ENCODE data around the gene DOCK8. TPM values are rescaled to one million over a fixed set of nuclear protein-coding genes. Genes with fewer than 3 reads are reported as not detected.

Gene DOCK8
- total and polyA plus RNA-seq, 2 of the 13 experiments (the other 11 are each of a cell fraction or from before 2014, with no cell fraction given), result 0.28 to 0.38 TPM

DNA sequence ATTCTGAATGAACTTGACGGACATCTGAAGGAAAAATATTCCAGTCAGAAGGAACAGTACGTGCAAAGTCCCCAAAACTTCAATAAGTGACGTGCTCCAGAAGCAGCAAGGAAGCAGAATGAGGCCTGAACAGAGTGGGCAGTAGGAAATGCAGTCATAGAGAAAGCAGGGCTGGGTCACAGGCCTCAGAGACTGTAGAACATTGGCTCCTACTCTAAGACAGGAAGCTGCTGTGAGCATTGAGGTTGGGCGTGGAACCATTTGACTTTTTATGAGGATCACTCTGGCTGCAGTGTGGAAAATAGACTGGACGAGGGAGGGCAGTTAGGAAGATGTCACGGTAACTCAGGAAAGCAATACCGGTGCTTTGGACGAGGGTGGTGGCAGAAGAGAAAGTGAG, 64.0 kb downstream of the DOCK8 start (continued):
- TF ChIP-seq, protein P1, sequence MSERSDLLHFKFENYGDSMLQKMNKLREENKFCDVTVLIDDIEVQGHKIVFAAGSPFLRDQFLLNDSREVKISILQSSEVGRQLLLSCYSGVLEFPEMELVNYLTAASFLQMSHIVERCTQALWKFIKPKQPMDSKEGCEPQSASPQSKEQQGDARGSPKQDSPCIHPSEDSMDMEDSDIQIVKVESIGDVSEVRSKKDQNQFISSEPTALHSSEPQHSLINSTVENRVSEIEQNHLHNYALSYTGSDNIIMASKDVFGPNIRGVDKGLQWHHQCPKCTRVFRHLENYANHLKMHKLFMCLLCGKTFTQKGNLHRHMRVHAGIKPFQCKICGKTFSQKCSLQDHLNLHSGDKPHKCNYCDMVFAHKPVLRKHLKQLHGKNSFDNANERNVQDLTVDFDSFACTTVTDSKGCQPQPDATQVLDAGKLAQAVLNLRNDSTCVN (CRISPR knock-in tag; IDR thresholded peaks at IDR 0.05; ENCODE audit: borderline replicate concordance), result no peak

DNA sequence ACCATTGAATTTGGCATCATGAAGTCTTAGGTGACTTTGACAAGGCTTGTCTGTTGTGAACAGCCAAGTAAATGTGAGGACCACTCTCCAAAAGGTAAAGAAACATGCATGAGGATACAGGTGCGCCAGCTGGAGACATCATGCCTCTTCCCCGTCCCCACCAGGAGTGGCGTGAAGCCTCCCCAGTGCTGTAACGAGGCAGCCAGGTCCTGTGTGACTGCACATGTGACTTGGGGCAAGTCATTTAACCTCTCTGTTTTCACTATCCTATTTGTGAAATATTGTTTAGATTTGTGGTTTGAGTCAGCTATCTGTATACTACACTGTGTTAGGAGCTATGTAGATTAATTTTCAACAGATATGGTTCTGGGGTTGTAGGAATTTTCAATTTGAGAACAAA, 65.0 kb downstream of the DOCK8 start:
- no TSS peak for BruUV-seq (replicated peaks)
- 48% methylated on average over 4 of the region's 4 CpGs for WGBS (ENCODE audit: low lambda C conversion rate)
- Histone ChIP-seq H3K36me3 (replicated peaks in 1 of 2; ENCODE audit: control insufficient read depth in 1 of 2, insufficient read depth in 2 of 2, low read length in 2 of 2) (no peaks in the 10 kb centered on the region), H3K9ac (ENCODE audit: insufficient read depth, low read depth, low read length) (no peak overlapping the region), H3K27me3 (ENCODE audit: control insufficient read depth in 1 of 2, insufficient read depth in 2 of 2, low read length in 2 of 2) (no peaks in the 10 kb centered on the region), H3K4me2 (ENCODE audit: low read depth, low read length) (no peak overlapping the region), H3K79me2 (ENCODE audit: insufficient read depth, low read length) (no peaks in the 10 kb centered on the region), H3K9me3 (ENCODE audit: low read length) (no peaks in the 10 kb centered on the region), H3K4me1 (ENCODE audit: insufficient read depth, low read length) (no peaks in the 10 kb centered on the region), H3K4me3 (replicated peaks in 1 of 3; ENCODE audit: insufficient read depth in 1 of 3, low read depth in 2 of 3, low read length in 3 of 3) (no peak overlapping the region), H4K20me1 (ENCODE audit: insufficient read depth, low read length) (no peaks in the 10 kb centered on the region), H2AFZ (ENCODE audit: low read length) (no peak overlapping the region), H3K27ac (ENCODE audit: extremely low read length, insufficient read depth, low read length) (no peak overlapping the region)
- DNase-seq (ENCODE audit: low spot score) (no peak), FAIRE-seq (no peak), ATAC-seq (no peak)
- ChIA-PET CTCF (ENCODE audit: low intra/inter-chr PET ratio, low total read pairs) (no interaction called here), POLR2A (no interaction called here)
- intact Hi-C loops (cut with micrococcal nuclease; ENCODE audit: unreplicated experiment) (loop anchor here (1.0 kb wide), 1 partner anchor 25 kb away; no protein-coding TSS in a partner anchor), in situ Hi-C loops (cut with HindIII; ENCODE audit: extremely low pct_ligation_motif_present, low pct_unique_long_range_greater_than_20kb) (no loop called here)
- no peak for TF ChIP-seq ZNF337 (CRISPR knock-in tag; IDR thresholded peaks at IDR 0.05; ENCODE audit: borderline replicate concordance, low read depth)
- TF ChIP-seq HMGA1 (CRISPR knock-in tag; conservative IDR thresholded peaks at IDR 0.05), result no peak
- TF ChIP-seq ZNF264 (CRISPR knock-in tag; IDR thresholded peaks at IDR 0.05), result no peak
- TF ChIP-seq MXI1 (IDR thresholded peaks at IDR 0.05; ENCODE audit: borderline replicate concordance, low read depth, low read length), result no peak
- no peak for TF ChIP-seq ZNF780A (CRISPR knock-in tag; IDR thresholded peaks at IDR 0.05)
- TF ChIP-seq TAF15 (IDR thresholded peaks at IDR 0.05; ENCODE audit: low read depth, low read length, poor library complexity, severe bottlenecking), result no peak
- TF ChIP-seq, protein P2, sequence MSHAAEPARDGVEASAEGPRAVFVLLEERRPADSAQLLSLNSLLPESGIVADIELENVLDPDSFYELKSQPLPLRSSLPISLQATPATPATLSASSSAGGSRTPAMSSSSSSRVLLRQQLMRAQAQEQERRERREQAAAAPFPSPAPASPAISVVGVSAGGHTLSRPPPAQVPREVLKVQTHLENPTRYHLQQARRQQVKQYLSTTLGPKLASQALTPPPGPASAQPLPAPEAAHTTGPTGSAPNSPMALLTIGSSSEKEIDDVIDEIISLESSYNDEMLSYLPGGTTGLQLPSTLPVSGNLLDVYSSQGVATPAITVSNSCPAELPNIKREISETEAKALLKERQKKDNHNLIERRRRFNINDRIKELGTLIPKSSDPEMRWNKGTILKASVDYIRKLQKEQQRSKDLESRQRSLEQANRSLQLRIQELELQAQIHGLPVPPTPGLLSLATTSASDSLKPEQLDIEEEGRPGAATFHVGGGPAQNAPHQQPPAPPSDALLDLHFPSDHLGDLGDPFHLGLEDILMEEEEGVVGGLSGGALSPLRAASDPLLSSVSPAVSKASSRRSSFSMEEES (CRISPR knock-in tag; IDR thresholded peaks at IDR 0.05), result no peak
- no peak for TF ChIP-seq SOX5 (CRISPR knock-in tag; IDR thresholded peaks at IDR 0.05; ENCODE audit: borderline replicate concordance)
- TF ChIP-seq ATRX (CRISPR knock-in tag; IDR thresholded peaks at IDR 0.05; ENCODE audit: borderline replicate concordance), result no peak
- no peak for TF ChIP-seq MZF1 (CRISPR knock-in tag; IDR thresholded peaks at IDR 0.05; ENCODE audit: borderline replicate concordance)
- no peak for TF ChIP-seq ZFP62 (CRISPR knock-in tag; IDR thresholded peaks at IDR 0.05)
- TF ChIP-seq ZNF670 (CRISPR knock-in tag; IDR thresholded peaks at IDR 0.05; ENCODE audit: borderline replicate concordance), result no peak
- no peak for TF ChIP-seq NCOA2 (CRISPR knock-in tag; IDR thresholded peaks at IDR 0.05)
- TF ChIP-seq, protein P3, sequence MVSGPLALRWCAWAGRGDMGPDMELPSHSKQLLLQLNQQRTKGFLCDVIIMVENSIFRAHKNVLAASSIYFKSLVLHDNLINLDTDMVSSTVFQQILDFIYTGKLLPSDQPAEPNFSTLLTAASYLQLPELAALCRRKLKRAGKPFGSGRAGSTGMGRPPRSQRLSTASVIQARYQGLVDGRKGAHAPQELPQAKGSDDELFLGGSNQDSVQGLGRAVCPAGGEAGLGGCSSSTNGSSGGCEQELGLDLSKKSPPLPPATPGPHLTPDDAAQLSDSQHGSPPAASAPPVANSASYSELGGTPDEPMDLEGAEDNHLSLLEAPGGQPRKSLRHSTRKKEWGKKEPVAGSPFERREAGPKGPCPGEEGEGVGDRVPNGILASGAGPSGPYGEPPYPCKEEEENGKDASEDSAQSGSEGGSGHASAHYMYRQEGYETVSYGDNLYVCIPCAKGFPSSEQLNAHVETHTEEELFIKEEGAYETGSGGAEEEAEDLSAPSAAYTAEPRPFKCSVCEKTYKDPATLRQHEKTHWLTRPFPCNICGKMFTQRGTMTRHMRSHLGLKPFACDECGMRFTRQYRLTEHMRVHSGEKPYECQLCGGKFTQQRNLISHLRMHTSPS (CRISPR knock-in tag; IDR thresholded peaks at IDR 0.05; ENCODE audit: low read depth), result no peak
